SKM-1 treated with dmso at 0.1 percent for 144 hours (cell line): ENCODE data around the gene FAM234A.
"Not testable (repeated sequence)": the region's sequence is repeated elsewhere in the genome, so short reads cannot be mapped to it uniquely, and the experiment has no call there.

Experiments used
- DNase-seq: peaks from one replicate; lab custom pipeline; 2025; ENCODE audit not compliant: unreplicated experiment; lab: John Stamatoyannopoulos, UW

FAM234A gene, protein sequence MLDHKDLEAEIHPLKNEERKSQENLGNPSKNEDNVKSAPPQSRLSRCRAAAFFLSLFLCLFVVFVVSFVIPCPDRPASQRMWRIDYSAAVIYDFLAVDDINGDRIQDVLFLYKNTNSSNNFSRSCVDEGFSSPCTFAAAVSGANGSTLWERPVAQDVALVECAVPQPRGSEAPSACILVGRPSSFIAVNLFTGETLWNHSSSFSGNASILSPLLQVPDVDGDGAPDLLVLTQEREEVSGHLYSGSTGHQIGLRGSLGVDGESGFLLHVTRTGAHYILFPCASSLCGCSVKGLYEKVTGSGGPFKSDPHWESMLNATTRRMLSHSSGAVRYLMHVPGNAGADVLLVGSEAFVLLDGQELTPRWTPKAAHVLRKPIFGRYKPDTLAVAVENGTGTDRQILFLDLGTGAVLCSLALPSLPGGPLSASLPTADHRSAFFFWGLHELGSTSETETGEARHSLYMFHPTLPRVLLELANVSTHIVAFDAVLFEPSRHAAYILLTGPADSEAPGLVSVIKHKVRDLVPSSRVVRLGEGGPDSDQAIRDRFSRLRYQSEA

DNA sequence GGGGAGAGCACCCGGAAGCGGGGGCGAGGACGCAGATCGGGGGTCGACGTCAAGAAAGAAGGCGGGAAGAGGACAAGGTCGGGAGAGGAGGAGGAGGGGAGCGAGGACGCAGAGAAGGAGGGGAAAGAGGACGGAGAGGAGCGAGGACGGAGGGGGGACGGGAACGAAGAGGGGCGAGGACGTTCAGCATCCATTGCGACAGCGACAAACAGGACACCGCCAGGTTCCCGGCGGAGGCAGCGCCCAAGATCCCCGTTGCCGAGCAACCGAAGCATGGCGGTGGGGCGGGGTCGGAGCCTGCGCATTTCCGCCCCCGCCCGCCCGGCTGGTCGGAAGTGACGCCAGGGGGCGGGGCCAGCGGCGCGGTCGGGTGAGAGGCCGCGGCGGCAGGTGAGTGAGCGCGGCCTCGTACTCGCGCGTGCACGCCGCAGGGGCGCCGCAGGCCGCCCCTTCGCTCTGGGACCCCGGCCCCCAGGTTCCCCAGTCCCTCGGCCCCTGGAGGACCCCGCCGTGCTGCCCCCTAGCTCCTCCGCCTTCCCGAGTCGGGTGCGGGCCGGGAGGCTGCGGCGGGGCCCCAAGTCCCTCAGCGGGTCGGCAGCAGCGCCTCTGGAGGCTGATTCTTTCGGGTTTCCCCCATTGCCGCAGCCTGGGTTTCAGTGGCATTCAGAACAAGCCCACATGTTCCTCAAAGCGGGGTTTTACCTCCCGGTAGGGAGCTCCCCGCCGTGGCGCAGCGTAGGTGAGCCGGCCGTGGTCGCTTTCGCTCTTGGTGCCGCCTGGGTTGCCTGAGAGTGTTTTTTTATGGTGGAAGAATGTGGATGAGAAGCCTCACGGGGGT is at the start of gene FAM234A:
Gene FAM234A, plus strand, starts transcription at position 354 of the 838 bp plus-strand sequence. CDS start 19,593 bp downstream, outside the sequence.
- DNase-seq = peak; percentile 88

DNA sequence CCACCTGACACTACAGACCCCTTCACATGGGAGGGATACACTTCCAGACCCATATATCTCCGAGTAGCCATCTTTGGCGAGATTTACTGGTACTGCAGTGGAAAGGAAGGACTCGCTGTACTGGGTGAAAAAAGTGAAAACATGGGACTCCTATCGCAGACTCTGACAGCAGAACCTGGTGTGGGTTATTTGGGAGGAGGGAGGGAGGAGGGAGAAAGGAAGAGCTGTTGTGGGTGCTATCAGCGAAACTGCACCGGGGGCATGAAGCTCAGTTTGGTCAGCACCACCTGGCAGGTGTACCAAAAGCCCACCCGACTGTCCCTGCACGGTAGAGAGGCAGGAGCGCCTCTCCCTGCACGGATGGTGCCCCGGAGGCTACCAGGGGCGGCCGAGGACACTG is 49.4 kb upstream of the FAM234A start:
- DNase-seq = no peak

DNA sequence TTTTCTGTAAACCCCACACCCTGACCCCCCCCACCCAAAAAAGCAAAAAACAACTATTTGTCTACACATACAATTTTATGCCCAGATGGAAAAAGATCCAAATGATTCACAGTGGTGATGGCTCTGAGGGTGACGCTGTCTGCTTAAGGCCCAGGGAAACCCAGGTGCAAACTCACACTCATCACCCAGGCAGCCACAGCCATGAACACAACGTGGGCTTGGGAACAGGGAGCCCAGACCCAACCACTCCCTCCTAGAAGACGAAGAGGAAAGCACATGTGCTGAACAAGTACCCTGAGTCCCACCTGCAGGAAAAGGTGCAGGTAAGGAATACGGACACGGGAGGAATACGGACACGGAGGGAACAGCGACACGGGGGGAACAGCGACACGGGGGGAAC is 48.9 kb upstream of the FAM234A start:
- no peak for DNase-seq

DNA sequence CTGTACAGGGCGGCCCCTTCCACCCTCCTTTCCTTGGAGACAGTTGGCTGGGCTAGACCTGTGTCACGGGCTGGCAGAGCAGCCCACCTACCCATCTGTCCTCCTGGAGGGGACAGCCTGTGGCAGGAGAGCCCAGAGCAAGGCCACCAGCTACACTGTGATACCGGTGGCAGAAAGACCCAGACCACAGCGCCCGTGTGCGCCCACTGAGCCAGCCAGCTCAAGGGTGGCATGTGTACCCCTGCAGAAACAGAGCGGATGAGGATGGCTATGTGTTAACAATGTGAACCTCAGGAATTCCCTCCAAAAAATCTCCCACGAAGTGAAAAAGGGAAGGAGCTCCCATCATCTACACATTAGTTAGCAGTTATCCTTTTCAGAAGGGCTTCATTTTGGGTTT is 47.3 kb upstream of the FAM234A start:
- no peak for DNase-seq

DNA sequence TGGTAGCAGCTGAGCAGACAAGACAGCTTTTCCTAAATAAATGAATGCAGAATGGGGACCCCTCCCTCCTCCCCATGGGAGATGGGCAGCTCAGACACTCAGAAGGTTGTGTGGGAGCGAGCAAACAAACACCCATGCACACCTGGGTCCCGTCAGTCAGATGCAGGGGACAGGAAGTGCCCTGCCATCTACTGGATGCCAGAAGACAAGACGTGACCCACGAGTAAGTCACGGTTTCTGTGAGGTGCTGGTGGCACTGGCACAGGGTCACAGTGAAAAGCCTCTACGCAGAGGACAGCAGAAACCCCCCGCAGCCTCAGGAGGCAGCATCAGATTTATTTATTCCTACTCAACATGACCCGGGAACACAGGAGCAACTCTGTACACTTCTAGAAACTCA is 45.9 kb upstream of the FAM234A start:
- DNase-seq = no peak

DNA sequence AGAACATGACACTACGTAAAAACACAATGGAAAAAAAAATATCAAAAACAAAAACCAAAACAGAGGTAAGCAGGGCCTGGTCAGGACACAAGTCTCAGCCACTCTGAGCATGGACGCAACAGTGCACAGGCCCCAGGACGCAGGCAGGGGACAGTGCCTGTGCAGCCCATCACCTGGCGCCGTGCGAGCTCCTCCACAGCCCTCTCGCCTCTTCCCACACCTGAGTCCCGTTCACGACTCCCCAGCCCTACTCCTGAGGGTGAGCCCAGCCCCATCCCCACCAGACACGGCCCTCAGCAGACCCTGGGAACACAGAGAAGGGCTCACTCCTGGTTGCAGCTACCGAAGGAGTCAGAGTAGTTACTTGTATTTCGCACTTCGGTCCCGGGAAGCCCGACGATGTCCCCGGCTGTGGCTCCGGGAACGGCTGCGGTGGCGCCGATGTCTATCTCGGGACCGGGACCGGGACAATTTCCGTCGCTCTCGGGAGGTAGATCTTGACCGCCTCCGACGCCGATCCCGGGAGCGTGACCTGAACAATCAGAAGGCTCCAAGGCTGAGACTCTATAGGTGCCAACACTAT is 44.9 kb upstream of the FAM234A start:
- DNase-seq = no peak

DNA sequence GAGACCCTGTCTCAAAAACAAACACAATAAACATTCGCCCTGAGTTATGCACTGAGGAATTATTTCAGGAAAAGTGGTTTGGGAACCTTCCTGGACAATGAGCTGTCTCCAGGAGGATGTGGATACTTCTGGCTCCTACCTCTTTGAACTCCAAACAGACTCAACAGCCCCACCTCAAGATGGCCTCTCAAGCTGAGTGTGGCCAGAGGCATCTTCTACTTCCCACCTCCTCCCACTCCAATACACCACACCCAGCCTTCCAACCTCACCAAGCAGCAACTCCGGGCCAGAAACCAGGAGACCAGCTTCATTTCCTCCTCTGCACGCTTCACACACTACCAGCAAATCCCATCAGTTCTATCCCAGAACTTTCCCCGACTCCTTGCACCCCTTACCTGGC is 42.8 kb upstream of the FAM234A start:
- DNase-seq = no peak

DNA sequence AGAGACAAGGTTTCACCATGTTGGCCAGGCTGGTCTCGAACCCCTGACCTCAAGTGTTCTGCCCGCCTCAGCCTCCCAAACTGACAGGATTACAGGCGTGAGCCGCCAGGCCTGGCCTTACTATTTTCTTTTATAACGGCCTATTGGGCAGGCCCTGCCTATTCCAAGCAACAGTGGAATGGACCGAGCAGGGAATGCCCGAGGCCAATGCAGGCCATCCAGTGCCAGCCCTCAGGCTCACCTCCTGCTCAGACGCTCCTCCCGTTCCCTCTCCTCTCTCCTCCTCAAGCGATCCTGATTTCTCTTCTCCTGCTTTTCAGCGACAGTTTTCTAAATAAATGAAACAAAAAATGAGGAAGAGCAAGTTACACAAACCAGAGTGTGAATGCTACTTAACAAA is 41.9 kb upstream of the FAM234A start:
- DNase-seq = no peak

DNA sequence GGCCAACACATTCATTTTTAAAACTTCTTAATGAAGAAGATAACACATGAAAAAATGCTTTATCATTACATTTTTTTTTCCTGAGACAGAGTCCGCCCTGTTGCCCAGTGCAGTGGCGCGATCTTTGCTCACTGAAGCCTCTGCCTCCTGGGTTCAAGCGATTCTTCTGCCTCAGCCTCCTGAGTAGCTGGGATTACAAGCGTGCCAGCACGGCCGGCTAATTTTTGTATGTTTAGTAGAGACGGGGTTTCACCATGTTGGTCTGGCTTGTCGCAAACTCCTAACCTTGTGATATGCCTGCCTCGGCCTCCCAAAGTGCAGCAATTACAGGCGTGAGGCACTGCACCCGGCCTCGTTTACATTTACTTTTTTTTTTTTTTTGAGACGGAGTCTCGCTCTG is 41.2 kb upstream of the FAM234A start:
- DNase-seq = no peak

DNA sequence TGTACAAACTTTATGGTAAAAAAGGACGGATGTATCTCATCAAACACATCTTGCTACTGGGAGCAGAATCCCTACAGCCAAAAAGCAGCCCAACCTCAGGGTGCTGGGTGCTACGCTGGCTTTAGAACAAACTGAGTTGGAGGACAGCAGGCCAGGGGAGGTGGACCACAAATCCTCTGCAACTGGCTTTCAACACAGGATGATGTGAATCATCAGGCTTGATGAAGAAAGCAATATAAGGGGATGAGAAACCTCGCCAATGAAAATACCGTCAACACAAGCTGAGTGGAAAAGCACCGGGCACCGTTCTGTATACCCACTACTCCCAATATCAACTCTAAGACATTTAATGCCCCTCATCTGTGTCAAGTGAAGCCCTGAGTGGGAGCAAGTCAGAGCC is 40.1 kb upstream of the FAM234A start:
- no peak for DNase-seq

DNA sequence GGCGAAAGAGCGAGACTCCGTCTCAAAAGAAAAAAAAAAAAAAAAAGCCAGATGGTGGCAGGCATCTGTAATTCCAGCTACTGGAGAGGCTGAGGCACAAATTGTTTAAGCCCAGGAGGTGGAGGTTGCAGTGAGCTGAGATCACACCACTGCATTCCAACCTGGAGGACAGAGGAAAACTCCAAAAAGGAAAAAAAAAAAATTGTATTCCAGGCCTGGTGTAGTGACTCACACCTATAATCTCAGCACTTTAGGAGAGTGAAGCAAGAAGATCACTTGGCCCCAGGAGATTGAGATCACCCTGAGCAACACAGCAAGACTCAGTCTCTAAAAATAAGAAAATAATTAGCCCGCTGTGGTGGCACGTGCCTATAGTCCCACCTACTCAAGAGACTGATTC is 34.2 kb upstream of the FAM234A start:
- DNase-seq = no peak

DNA sequence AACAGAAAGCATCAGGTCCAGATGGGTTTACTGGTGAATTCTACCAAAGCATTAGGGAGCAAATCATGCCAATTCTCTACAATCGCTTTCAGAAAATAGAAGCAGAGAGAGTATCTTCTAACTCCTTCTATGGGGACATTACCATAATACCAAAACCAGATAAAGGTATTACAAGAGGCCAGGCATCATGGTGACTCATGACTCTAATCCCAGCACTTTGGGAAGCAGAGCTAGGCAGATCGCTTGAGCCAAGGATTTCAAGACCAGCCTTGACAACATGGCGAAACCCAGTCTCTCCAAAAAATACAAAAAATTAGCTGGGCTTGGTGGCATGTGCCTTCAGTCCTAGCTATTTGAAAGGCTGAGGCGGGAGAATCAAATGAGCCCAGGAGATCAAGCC is 31.4 kb upstream of the FAM234A start:
- DNase-seq = no peak

DNA sequence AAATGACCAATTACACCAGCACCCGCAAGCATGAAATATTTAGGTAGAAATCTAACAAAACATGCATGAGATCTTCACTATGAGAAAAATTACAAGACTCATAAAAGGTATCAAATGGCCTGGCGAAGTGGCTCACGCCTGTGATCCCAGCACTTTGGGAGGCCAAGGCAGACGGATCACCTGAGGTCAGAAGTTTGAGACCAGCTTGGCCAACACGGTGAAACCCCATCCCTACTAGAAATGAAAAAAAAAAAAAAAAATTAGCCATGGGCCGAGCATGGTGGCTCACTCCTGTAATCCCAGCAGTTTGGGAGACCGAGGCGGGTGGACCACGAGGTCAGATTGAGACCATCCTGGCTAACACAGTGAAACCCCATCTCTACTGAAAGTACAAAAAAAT is 30.6 kb upstream of the FAM234A start:
- not testable (repeated sequence) for DNase-seq

DNA sequence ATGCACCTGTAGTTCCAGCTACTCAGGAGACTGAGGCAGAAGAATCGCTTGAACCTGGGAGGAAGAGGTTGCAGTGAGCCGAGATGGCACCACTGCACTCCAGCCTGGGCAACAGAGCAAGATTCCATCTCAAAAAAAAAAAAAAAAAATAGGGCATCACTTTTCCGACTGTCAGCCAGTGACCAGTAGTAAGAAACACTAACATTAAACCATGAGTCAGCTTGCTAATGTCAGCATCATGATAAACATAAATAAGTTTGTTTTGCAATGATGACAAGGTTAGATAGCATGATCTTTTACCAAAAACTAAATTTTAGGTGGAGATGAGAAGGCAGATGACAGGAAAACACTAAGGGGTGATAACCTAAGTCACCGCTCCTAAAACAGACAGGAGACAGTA is 25.3 kb upstream of the FAM234A start:
- DNase-seq = not testable (repeated sequence)

DNA sequence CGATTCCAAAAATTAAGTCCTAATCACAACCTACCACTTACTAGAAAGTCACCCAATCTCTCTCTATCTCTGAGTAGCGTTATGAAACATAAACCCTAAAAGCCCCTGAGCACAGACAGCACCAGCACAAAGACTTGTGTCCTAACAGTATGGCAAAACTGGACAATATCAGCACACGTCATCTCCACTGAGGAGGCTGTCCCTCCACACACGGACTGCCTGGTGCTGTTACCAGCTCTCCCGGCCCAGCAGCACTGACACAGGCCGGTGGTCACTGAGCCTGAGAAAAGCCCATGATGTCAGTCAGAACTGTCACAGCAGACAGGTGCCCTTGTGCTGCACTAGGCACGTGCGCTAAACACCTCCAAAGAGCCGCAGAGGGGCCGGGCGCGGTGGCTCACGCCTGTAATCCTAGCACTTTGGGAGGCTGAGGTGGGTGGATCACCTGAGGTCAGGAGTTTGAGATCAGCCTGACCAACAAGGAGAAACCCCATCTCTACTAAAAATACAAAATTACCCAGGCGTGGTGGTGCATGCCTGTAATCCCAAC is 22.9 kb upstream of the FAM234A start:
- not testable (repeated sequence) for DNase-seq

DNA sequence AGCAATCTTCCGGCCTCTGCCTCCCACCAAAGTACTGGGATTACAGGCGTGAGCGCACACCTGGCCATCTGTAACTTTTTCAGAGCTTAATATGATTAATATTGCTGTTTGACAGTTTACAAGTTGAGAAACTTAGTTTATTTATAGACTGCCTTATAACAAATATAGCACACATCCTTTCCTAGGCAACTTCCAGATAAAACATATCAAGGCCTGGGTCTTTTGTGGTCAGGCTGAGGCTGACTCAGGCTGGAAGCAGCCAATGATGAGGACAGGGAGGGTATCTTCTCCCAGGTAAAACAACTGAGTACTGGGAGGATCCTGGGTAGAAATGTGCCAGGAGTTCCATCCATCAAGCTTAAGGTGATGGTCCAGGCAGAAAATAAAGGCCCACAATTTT is 21.6 kb upstream of the FAM234A start:
- DNase-seq = no peak

DNA sequence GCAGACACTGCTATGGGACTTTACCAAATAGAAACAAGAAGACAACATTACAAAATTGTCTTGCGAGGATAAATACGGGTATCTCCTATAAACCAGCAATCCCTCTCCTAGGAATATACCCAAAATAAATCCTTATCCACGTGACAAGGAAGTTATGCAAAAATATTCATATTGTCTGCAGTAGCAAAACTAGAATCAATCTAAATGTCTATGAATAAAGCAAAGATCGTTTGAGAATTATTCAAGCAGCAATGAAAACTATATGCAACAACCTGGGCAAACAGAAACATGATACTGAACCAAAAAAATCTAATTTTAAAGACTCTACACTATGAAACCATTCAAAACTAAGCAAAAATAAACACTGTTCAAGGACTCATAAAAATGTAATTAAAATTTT is 14.6 kb upstream of the FAM234A start:
- no peak for DNase-seq

DNA sequence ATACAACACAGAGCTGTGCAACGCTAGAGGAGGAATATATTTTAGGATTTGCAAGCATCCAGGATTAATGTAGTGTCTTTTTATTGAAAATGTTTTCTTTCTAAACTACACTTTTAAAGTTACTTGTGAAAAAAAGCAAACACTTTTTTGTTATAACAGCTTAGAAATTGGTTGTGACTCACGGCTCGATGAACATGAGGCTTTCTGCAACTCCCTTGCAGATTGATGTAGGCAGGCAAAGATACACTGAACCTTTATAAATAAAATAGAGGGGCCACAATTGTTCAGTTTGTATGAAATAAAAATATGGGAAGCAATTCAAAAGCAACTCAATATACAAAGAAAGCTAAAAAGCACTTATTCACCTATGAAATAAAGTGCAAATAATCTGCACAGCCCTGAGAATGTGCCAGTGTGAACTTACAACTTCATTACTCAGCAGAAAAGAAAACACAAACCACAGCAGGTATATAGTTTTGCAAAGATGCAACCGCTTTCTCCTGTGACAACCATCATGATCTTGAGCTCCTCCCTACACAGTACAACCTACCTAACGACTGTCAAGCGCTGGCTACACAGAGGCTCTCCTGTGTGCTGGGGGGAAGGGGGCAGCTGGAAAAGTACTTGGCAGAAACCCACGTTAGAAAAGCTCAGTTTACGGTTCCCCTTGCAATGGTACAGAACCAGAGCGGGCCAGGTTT is 6.3 kb upstream of the FAM234A start:
- no peak for DNase-seq

DNA sequence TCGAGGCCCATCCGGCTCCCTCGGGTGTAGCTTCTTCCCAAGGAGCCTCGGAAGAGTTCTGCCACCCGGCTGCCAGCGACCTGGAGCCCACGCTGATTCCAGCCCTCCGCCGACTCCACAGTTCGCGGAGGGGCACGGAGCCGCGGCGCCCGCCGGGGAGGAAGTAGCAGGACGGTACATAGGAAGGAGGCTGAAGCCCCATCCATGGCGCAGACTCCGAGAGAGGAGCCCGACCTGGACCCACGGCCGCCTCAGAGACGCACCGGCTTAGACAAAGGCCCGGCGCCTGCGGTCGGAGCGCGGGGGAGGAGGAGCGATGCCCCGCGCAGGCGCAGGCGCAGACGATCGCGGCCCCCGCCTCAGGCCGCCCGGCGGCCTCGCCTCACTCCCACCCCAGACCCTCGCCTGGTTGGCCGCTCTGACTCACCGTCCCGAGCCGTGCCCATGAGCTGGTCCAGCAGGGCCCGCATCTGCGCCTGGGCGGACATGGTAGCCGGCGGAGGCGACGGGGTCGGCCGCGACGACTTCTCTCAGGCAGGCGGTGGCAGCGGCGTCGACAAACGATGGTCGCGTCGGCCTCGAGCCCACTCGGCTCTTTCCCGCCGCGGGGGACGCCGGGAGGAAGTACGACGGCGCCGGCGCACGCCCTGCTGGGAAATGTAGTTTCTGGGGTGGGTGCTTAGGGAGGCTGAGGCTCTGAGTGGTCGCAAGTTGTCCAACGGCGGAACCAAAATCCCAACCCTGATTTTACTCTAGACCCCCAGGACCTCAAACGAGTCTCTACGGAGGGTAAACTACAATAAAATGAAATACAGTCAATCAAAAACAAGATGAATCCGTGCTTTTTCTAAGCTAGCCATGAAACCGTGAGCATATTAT is 5.5 kb upstream of the FAM234A start, which contains the start of gene LUC7L:
Gene LUC7L, minus strand, starts transcription at position 598 of the 879 bp plus-strand sequence. Its CDS starts 110 bp downstream, at position 488.
- peak; percentile 83 for DNase-seq
